DOHH2 (cell line): Measurements from ENCODE around the gene CDX1.
A peak's percentile ranks its signal among the peaks of the same experiment; 100 is the strongest.

Experiments used
- EZH2phosphoT487 ChIP-seq: fragments of 200-600 bp; sonication (generic); IDR thresholded peaks from 2 replicates; pipeline ENCODE4 v1.6.1; 2017; ENCODE audit warnings: borderline replicate concordance, mild to moderate bottlenecking, antibody characterized with exemption, low read length, moderate library complexity, mixed read lengths
- TF ChIP-seq, protein P1 (sequence below): fragments of 200-600 bp; sonication (generic); IDR thresholded peaks from one replicate; pipeline ENCODE4 v1.5.1; 2014; ENCODE audit warnings: antibody characterized with exemption, mild to moderate bottlenecking, low read depth, low read length; ENCODE audit not compliant: poor library complexity, severe bottlenecking

DNA sequence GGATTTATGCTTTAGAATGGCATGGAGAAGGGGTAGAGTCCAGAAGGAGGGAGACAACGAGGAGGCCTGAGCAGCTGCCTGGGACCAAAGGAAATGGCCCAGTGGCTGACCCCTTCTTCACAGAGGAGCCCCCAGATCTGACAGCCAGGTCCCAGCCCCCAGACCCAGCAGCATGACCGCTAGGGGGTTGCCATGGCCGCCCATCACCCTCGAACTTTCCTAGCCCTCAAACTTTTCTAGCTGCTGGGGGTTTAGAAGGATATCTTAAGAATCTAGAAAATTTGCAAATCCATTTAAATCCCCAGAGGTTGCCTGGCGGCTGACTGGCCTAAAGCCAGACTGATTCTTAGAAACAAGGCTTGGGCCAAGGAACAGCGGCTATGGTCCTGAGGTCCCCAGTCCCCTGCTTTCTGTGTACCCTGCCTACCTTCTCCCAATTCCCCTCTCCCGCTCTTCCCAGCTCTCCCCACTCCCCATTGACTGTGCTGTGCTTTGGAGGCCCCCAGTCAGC is 11.9 kb upstream of the CDX1 start:
- TF ChIP-seq, protein P1, sequence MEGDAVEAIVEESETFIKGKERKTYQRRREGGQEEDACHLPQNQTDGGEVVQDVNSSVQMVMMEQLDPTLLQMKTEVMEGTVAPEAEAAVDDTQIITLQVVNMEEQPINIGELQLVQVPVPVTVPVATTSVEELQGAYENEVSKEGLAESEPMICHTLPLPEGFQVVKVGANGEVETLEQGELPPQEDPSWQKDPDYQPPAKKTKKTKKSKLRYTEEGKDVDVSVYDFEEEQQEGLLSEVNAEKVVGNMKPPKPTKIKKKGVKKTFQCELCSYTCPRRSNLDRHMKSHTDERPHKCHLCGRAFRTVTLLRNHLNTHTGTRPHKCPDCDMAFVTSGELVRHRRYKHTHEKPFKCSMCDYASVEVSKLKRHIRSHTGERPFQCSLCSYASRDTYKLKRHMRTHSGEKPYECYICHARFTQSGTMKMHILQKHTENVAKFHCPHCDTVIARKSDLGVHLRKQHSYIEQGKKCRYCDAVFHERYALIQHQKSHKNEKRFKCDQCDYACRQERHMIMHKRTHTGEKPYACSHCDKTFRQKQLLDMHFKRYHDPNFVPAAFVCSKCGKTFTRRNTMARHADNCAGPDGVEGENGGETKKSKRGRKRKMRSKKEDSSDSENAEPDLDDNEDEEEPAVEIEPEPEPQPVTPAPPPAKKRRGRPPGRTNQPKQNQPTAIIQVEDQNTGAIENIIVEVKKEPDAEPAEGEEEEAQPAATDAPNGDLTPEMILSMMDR: peak; percentile 7
- no peak for TF ChIP-seq EZH2phosphoT487
